A549 treated with AZD2906 at 1 μM for 4 hours (cell line): ENCODE results near the gene PPP4R3A. TPM values are rescaled to one million over a fixed set of nuclear protein-coding genes. Genes with fewer than 3 reads are reported as not detected.

Source experiments
- total RNA-seq: library from RNA; stranded (reverse); fragments of 200-300 nt; extraction: Qiagen RNA extraction; gene quantifications from 5 replicates; pipeline ENCODE4 v1.2.3, GENCODE V29; 2022

Gene PPP4R3A
- total RNA-seq: 65.7 to 95.1 TPM (median 68.9 TPM) in 5 replicates

GRCh38 chr14:91510171-91511042 is at the start of gene PPP4R3A:
TSS of gene PPP4R3A (minus strand) at chr14:91510310. CDS start at chr14:91509647, 663 bp downstream.

GRCh38 chr14:91417120-91417982 is 92.8 kb downstream of the PPP4R3A start, which contains the start of gene CCDC88C:
TSS of gene CCDC88C (minus strand) at chr14:91417820. CDS start at chr14:91417690, 130 bp downstream.

Other genes starting within 250 kb of the PPP4R3A start
- gene CCDC88C, start 92.5 kb downstream of the PPP4R3A start, total RNA-seq: 5.7 to 6.6 TPM (median 6.1 TPM) in 5 replicates
- gene CATSPERB, start 221.8 kb upstream of the PPP4R3A start, total RNA-seq: 0.02 TPM in 1 of 5 replicates, not detected in the others